Upper lobe of left lung (tissue), 6 donors: Measurements from ENCODE around the gene ADK. TPM values are rescaled to one million over a fixed set of nuclear protein-coding genes. Genes with fewer than 3 reads are reported as not detected.

Experiments
- ATAC-seq, 2 donors: fragments of 200-7000 bp; cut with Tn5 transposase; one replicate each; pipeline ENCODE4 v1.9.1; 2022; ENCODE audit warnings: mild to moderate bottlenecking in 2 of 2, moderate library complexity in 2 of 2; ENCODE audit not compliant: low FRiP score in 2 of 2
- DNase-seq, 2 donors: peaks; one replicate each; pipeline ENCODE4 v3.0.0-alpha.2; 2019 to 2020
- H3K27ac ChIP-seq, 4 donors: fragments of 200-600 bp; sonication (generic); one replicate each; pipeline ENCODE4 v1.5.1; 2016 to 2019
- H3K27me3 ChIP-seq, 4 donors: fragments of 200-600 bp; sonication (generic); one replicate each; pipeline ENCODE4 v1.5.1; 2017 to 2019
- H3K36me3 ChIP-seq, 4 donors: fragments of 200-600 bp; sonication (generic); one replicate each; pipeline ENCODE4 v1.5.1; 2016 to 2019
- H3K4me1 ChIP-seq, 4 donors: fragments of 200-600 bp; sonication (generic); one replicate each; pipeline ENCODE4 v1.5.1; 2018 to 2019
- H3K4me3 ChIP-seq, 4 donors: fragments of 200-600 bp; sonication (generic); one replicate each; pipeline ENCODE4 v1.5.1; 2017 to 2019; ENCODE audit warnings: mild to moderate bottlenecking in 2 of 4, moderate library complexity in 1 of 4
- H3K9me3 ChIP-seq, 4 donors: fragments of 200-600 bp; sonication (generic); one replicate each; pipeline ENCODE4 v1.5.1; 2018 to 2019
- CTCF ChIP-seq, 6 experiments: fragments of 450-650 bp in 4 of 6; fragments of 200-600 bp in 2 of 6; sonication (generic) in 2 of 6; IDR thresholded peaks; one replicate each; pipeline ENCODE4 v1.5.1; 2016 to 2019; ENCODE audit warnings: antibody characterized with exemption in 6 of 6
- EP300 ChIP-seq, 4 donors: sonication (generic); formaldehyde crosslinking; IDR thresholded peaks; one replicate each; pipeline ENCODE4 v1.5.1; 2017; ENCODE audit warnings: antibody characterized with exemption in 4 of 4, control low read depth in 2 of 4
- POLR2A ChIP-seq, 4 donors: fragments of 450-650 bp; IDR thresholded peaks; one replicate each; pipeline ENCODE4 v1.5.1; 2016 to 2017; ENCODE audit warnings: antibody characterized with exemption in 4 of 4, mild to moderate bottlenecking in 2 of 4
- POLR2AphosphoS5 ChIP-seq, 2 donors: sonication (generic); formaldehyde crosslinking; IDR thresholded peaks; one replicate each; pipeline ENCODE4 v1.5.1; 2017; ENCODE audit warnings: antibody characterized with exemption in 2 of 2
- WGBS, 2 donors: methylation state at CpG; one replicate each; pipeline ENCODE4 v1.1.5; 2017 to 2018; 5-methylcytosine and 5-hydroxymethylcytosine counted together
- total RNA-seq, 6 donors: library from RNA; depleted of rRNA in 4 of 6; stranded (reverse); fragments of >200 nt in 4 of 6; gene quantifications; one replicate each; pipeline versions ENCODE4 v1.1.0 to v1.2.1, GENCODE V29; 2016 to 2021
- donor health status: DM: no; HTN: no; CAD: no; lungs with moderate emphysema.
- donor health status: DM: no; HTN: yes; CAD: no; lungs with severe emphysema.

Gene ADK
- total RNA-seq, 6 donors from 2014 or later = 27.9 to 123 (median 48.1) TPM

- H3K27me3 ChIP-seq = no peaks in the 10 kb centered on the region
- H3K9me3 ChIP-seq = no peaks in the 10 kb centered on the region
- H3K27ac ChIP-seq = no peak overlapping the region
- no peak for DNase-seq
- peaks cover 32 to 100% (median 88%) of the 10 kb centered on the region in 4 donors for H3K36me3 ChIP-seq
- 91 to 92% methylated on average over 4 of the region's 4 CpGs for WGBS, 2 donors
- ATAC-seq = no peak
- H3K4me3 ChIP-seq = no peak overlapping the region
- TF ChIP-seq POLR2AphosphoS5 (IDR thresholded peaks at IDR 0.05) (no peak), EP300 (IDR thresholded peaks at IDR 0.05) (no peak), POLR2A (IDR thresholded peaks at IDR 0.05) (no peak), CTCF (IDR thresholded peaks at IDR 0.05) (no peak)
- H3K4me1 ChIP-seq = no peaks in the 10 kb centered on the region
These were observed 43.6 kb upstream of the ADK start for GRCh38 chr10:74107391-74107790.

- Histone ChIP-seq H3K4me1 (no peaks in the 10 kb centered on the region), H3K36me3 (peaks cover 41 to 100% (median 93%) of the 10 kb centered on the region in 4 donors), H3K27ac (no peak overlapping the region), H3K4me3 (no peak overlapping the region), H3K27me3 (no peaks in the 10 kb centered on the region), H3K9me3 (no peaks in the 10 kb centered on the region)
- ATAC-seq (no peak), DNase-seq (no peak)
- TF ChIP-seq CTCF (IDR thresholded peaks at IDR 0.05) (no peak), POLR2A (IDR thresholded peaks at IDR 0.05) (no peak), POLR2AphosphoS5 (IDR thresholded peaks at IDR 0.05) (no peak), EP300 (IDR thresholded peaks at IDR 0.05) (no peak)
These were observed 41.6 kb upstream of the ADK start for GRCh38 chr10:74109452-74109851.

- DNase-seq (no peak), ATAC-seq (no peak)
- Histone ChIP-seq H3K4me3 (no peak overlapping the region), H3K27me3 (no peaks in the 10 kb centered on the region), H3K9me3 (no peaks in the 10 kb centered on the region), H3K27ac (no peak overlapping the region), H3K36me3 (peaks cover 41 to 100% (median 93%) of the 10 kb centered on the region in 4 donors), H3K4me1 (no peaks in the 10 kb centered on the region)
- 57 to 76% methylated on average over 1 of the region's 1 CpG for WGBS, 2 donors
- TF ChIP-seq CTCF (IDR thresholded peaks at IDR 0.05) (no peak), POLR2A (IDR thresholded peaks at IDR 0.05) (no peak)
These were observed 40.9 kb upstream of the ADK start for GRCh38 chr10:74110120-74110519.

GRCh38 chr10:74111799-74112198 is 39.2 kb upstream of the ADK start:
- no peak for ATAC-seq
- H3K36me3 ChIP-seq = peaks cover 34 to 100% (median 92%) of the 10 kb centered on the region in 4 donors
- peak in 1 of 2 donors; percentile 34 for DNase-seq
- no peak overlapping the region for H3K4me3 ChIP-seq
- H3K27me3 ChIP-seq = no peaks in the 10 kb centered on the region
- no peaks in the 10 kb centered on the region for H3K4me1 ChIP-seq
- H3K27ac ChIP-seq = no peak overlapping the region
- no peak for TF ChIP-seq EP300 (IDR thresholded peaks at IDR 0.05)
- TF ChIP-seq CTCF (IDR thresholded peaks at IDR 0.05) = no peak
- TF ChIP-seq POLR2AphosphoS5 (IDR thresholded peaks at IDR 0.05) = no peak
- no peaks in the 10 kb centered on the region for H3K9me3 ChIP-seq
- 96 to 99% methylated on average over 13 to 14 of the region's 14 CpGs for WGBS, 2 donors

GRCh38 chr10:74113546-74113945 is 37.5 kb upstream of the ADK start:
- WGBS, 2 donors = 67 to 83% methylated on average over 1 of the region's 1 CpG
- H3K9me3 ChIP-seq = no peaks in the 10 kb centered on the region
- no peaks in the 10 kb centered on the region for H3K4me1 ChIP-seq
- H3K36me3 ChIP-seq = peaks cover 45 to 100% (median 96%) of the 10 kb centered on the region in 4 donors
- no peak overlapping the region for H3K27ac ChIP-seq
- TF ChIP-seq POLR2AphosphoS5 (IDR thresholded peaks at IDR 0.05) (no peak), CTCF (IDR thresholded peaks at IDR 0.05) (no peak), EP300 (IDR thresholded peaks at IDR 0.05) (no peak), POLR2A (IDR thresholded peaks at IDR 0.05) (no peak)
- DNase-seq (no peak), ATAC-seq (no peak)
- H3K4me3 ChIP-seq = no peak overlapping the region
- H3K27me3 ChIP-seq = no peaks in the 10 kb centered on the region
